Gastrocnemius medialis (tissue), 4 donors: ENCODE measurements around the gene ATXN7L1. TPM values are rescaled to one million over a fixed set of nuclear protein-coding genes. Genes with fewer than 3 reads are reported as not detected.
"Not testable (repeated sequence)": the region's sequence is repeated elsewhere in the genome, so short reads cannot be mapped to it uniquely, and the experiment has no call there.

Experiments used
- ATAC-seq, 2 donors: fragments of 150-250 bp; one replicate each; pipeline ENCODE4 v1.9.1; 2016
- DNase-seq, 2 donors: peaks; one replicate each; pipeline ENCODE4 v3.0.0-alpha.2; 2019
- H3K27ac ChIP-seq, 4 donors: fragments of 200-600 bp; sonication (generic); 1 replicate in 1 of 4; 2 replicates in 3 of 4; pipeline ENCODE4 v1.5.1; 2016 to 2018; ENCODE audit warnings: mild to moderate bottlenecking in 2 of 4, moderate library complexity in 1 of 4
- H3K27me3 ChIP-seq, 3 donors: fragments of 200-600 bp; sonication (generic) in 2 of 3; 1 replicate in 1 of 3; 2 replicates in 2 of 3; pipeline versions ENCODE4 v1.5.1 to v1.6.0; 2016 to 2019; ENCODE audit warnings: mild to moderate bottlenecking in 1 of 3, moderate library complexity in 1 of 3
- H3K36me3 ChIP-seq, 2 donors: fragments of 200-600 bp; sonication (generic) in 1 of 2; one replicate each; pipeline ENCODE4 v1.5.1; 2017 to 2018
- H3K4me1 ChIP-seq, 2 donors: fragments of 200-600 bp; sonication (generic) in 1 of 2; one replicate each; pipeline ENCODE4 v1.5.1; 2016 to 2017; ENCODE audit warnings: mild to moderate bottlenecking in 2 of 2
- H3K4me3 ChIP-seq, 4 donors: fragments of 200-600 bp; sonication (generic) in 3 of 4; 1 replicate in 1 of 4; 2 replicates in 3 of 4; pipeline ENCODE4 v1.5.1; 2016 to 2019; ENCODE audit warnings: mild to moderate bottlenecking in 2 of 4
- H3K9me3 ChIP-seq, 3 donors: fragments of 200-600 bp; sonication (generic) in 2 of 3; 1 replicate in 1 of 3; 2 replicates in 2 of 3; pipeline ENCODE4 v1.5.1; 2016 to 2019
- CTCF ChIP-seq, 5 experiments: fragments of 450-650 bp in 3 of 5; fragments of 200-600 bp in 2 of 5; sonication (generic) in 2 of 5; IDR thresholded peaks in 4 of 5; conservative IDR thresholded peaks in 1 of 5; 1 replicate in 4 of 5; 2 replicates in 1 of 5; pipeline ENCODE4 v1.5.1; 2016 to 2019; ENCODE audit warnings: antibody characterized with exemption in 5 of 5, mild to moderate bottlenecking in 3 of 5, moderate library complexity in 3 of 5
- POLR2A ChIP-seq, 2 donors: fragments of 450-650 bp; IDR thresholded peaks; one replicate each; pipeline ENCODE4 v1.6.1; 2017; ENCODE audit warnings: antibody characterized with exemption in 2 of 2, mild to moderate bottlenecking in 2 of 2, moderate library complexity in 2 of 2
- in situ Hi-C, 4 donors: fragments of 200-750 bp; cut with MboI; loops; one replicate each; pipeline versions ENCODE4 v1.15.0 to v1.8.0; 2017; ENCODE audit warnings: low sequenced_read_pairs in 4 of 4
- intact Hi-C: fragments of 100-400 bp; cut with DNase I; formaldehyde crosslinking; loops from one replicate; pipeline ENCODE4 v1.15.1; 2023; ENCODE audit warnings: low total_unique reads
- total RNA-seq, 4 donors: library from RNA; depleted of rRNA; stranded (reverse); fragments of >200 nt; gene quantifications; one replicate each; pipeline versions ENCODE4 v1.1.0 to v1.2.3, GENCODE V29; 2016

Gene ATXN7L1
- total RNA-seq, 4 donors from 2014 or later: 1.6 to 6.6 (median 4.8) TPM

GRCh38 chr7:105599551-105599950 lies 276.8 kb downstream of the ATXN7L1 start:
- H3K27me3 ChIP-seq: no peaks in the 10 kb centered on the region
- DNase-seq (no peak), ATAC-seq (peak in 1 of 2 donors; percentile 24)
- intact Hi-C loops: no loop called here
- no peak overlapping the region for H3K27ac ChIP-seq
- no peak overlapping the region for H3K4me3 ChIP-seq
- in situ Hi-C loops: no loop called here
- H3K9me3 ChIP-seq: no peaks in the 10 kb centered on the region
- no peak for TF ChIP-seq CTCF (IDR thresholded peaks at IDR 0.05 in 4 of 5, conservative IDR thresholded peaks at IDR 0.05 in 1 of 5)
- no peak for TF ChIP-seq POLR2A (IDR thresholded peaks at IDR 0.05)
- no peaks in the 10 kb centered on the region for H3K4me1 ChIP-seq
- no peaks in the 10 kb centered on the region for H3K36me3 ChIP-seq

- in situ Hi-C loops, H3K4me3 ChIP-seq, H3K4me1 ChIP-seq, intact Hi-C loops, H3K9me3 ChIP-seq, ATAC-seq, H3K36me3 ChIP-seq, H3K27me3 ChIP-seq, H3K27ac ChIP-seq, DNase-seq: not testable (repeated sequence)
Observed at GRCh38 chr7:105599080-105599479, 277.3 kb downstream of the ATXN7L1 start.

- ATAC-seq (no peak), DNase-seq (no peak)
- Histone ChIP-seq H3K9me3 (no peaks in the 10 kb centered on the region), H3K36me3 (no peaks in the 10 kb centered on the region), H3K4me3 (no peak overlapping the region), H3K27ac (no peak overlapping the region), H3K4me1 (no peaks in the 10 kb centered on the region), H3K27me3 (no peaks in the 10 kb centered on the region)
- in situ Hi-C loops: no loop called here
- TF ChIP-seq POLR2A (IDR thresholded peaks at IDR 0.05) (no peak), CTCF (IDR thresholded peaks at IDR 0.05 in 4 of 5, conservative IDR thresholded peaks at IDR 0.05 in 1 of 5) (no peak)
- intact Hi-C loops: no loop called here
Observed at GRCh38 chr7:105596866-105597265, 279.5 kb downstream of the ATXN7L1 start.

GRCh38 chr7:105594034-105594433 lies 282.4 kb downstream of the ATXN7L1 start:
- H3K27me3 ChIP-seq: no peaks in the 10 kb centered on the region
- no peaks in the 10 kb centered on the region for H3K36me3 ChIP-seq
- ATAC-seq: peak in 1 of 2 donors; percentile 77
- H3K9me3 ChIP-seq: no peaks in the 10 kb centered on the region
- intact Hi-C loops: no loop called here
- TF ChIP-seq POLR2A (IDR thresholded peaks at IDR 0.05) (no peak), CTCF (IDR thresholded peaks at IDR 0.05 in 4 of 5, conservative IDR thresholded peaks at IDR 0.05 in 1 of 5) (no peak)
- H3K4me1 ChIP-seq: peaks cover 0 to 4% of the 10 kb centered on the region in 2 donors
- in situ Hi-C loops: no loop called here
- H3K4me3 ChIP-seq: no peak overlapping the region
- DNase-seq: peak; percentile 12 to 37
- H3K27ac ChIP-seq: no peak overlapping the region

GRCh38 chr7:105591522-105591921 lies 284.9 kb downstream of the ATXN7L1 start:
- H3K9me3 ChIP-seq: no peaks in the 10 kb centered on the region
- H3K27ac ChIP-seq: no peak overlapping the region
- peaks cover 0 to 4% of the 10 kb centered on the region in 2 donors for H3K4me1 ChIP-seq
- TF ChIP-seq CTCF (IDR thresholded peaks at IDR 0.05 in 4 of 5, conservative IDR thresholded peaks at IDR 0.05 in 1 of 5): no peak
- TF ChIP-seq POLR2A (IDR thresholded peaks at IDR 0.05): no peak
- no peaks in the 10 kb centered on the region for H3K36me3 ChIP-seq
- intact Hi-C loops (no loop called here), in situ Hi-C loops (no loop called here)
- no peak for DNase-seq
- ATAC-seq: no peak
- H3K4me3 ChIP-seq: no peak overlapping the region
- no peaks in the 10 kb centered on the region for H3K27me3 ChIP-seq
